SH-SY5Y (cell line): ENCODE data around the gene SIX4.

Experiments
- GATA2 ChIP-seq: IDR thresholded peaks from 2 replicates; pipeline ENCODE4 v1.6.1; 2011; ENCODE audit warnings: mild to moderate bottlenecking, low read depth, low read length
- GATA3 ChIP-seq: IDR thresholded peaks from 2 replicates; pipeline ENCODE4 v1.6.1; 2011; ENCODE audit warnings: low read depth, mild to moderate bottlenecking, low read length, moderate library complexity

SIX4 gene

GRCh38 chr14:60723907-60724618, at the start of gene SIX4:
Gene SIX4, minus strand, starts transcription at chr14:60724351. Its CDS starts 277 bp downstream, at chr14:60724074.
- 0 out of 2 replicates have a peak, but pooled peaks have one; percentile 19 for TF ChIP-seq GATA2
- TF ChIP-seq GATA3: no peak

- no peak for TF ChIP-seq GATA2
- TF ChIP-seq GATA3: no peak
Measured at GRCh38 chr14:60773558-60773957, 49.4 kb upstream of the SIX4 start.

GRCh38 chr14:60771117-60771516, 47.0 kb upstream of the SIX4 start:
- TF ChIP-seq GATA2 (no peak), GATA3 (no peak)

- TF ChIP-seq GATA3: no peak
- no peak for TF ChIP-seq GATA2
Measured at GRCh38 chr14:60768602-60769001, 44.5 kb upstream of the SIX4 start.

- TF ChIP-seq GATA2: no peak
- TF ChIP-seq GATA3: no peak
Measured at GRCh38 chr14:60760644-60761364, 36.7 kb upstream of the SIX4 start.

GRCh38 chr14:60760209-60760608, 36.1 kb upstream of the SIX4 start:
- TF ChIP-seq GATA3: no peak
- no peak for TF ChIP-seq GATA2

GRCh38 chr14:60758885-60759284, 34.7 kb upstream of the SIX4 start:
- no peak for TF ChIP-seq GATA2
- no peak for TF ChIP-seq GATA3

GRCh38 chr14:60757567-60758002, 33.4 kb upstream of the SIX4 start:
- TF ChIP-seq GATA2: no peak
- no peak for TF ChIP-seq GATA3

GRCh38 chr14:60756847-60757246, 32.7 kb upstream of the SIX4 start:
- TF ChIP-seq GATA3: no peak
- no peak for TF ChIP-seq GATA2

- TF ChIP-seq GATA2 (no peak), GATA3 (no peak)
Measured at GRCh38 chr14:60753264-60754119, 29.3 kb upstream of the SIX4 start.

GRCh38 chr14:60744566-60744965, 20.4 kb upstream of the SIX4 start:
- no peak for TF ChIP-seq GATA3
- no peak for TF ChIP-seq GATA2

GRCh38 chr14:60738843-60739508, 14.8 kb upstream of the SIX4 start:
- TF ChIP-seq GATA2 (no peak), GATA3 (no peak)

GRCh38 chr14:60736494-60736893, 12.3 kb upstream of the SIX4 start:
- TF ChIP-seq GATA3: no peak
- no peak for TF ChIP-seq GATA2

- TF ChIP-seq GATA2: no peak
- no peak for TF ChIP-seq GATA3
Measured at GRCh38 chr14:60735416-60735815, 11.3 kb upstream of the SIX4 start.

- TF ChIP-seq GATA2 (no peak), GATA3 (no peak)
Measured at GRCh38 chr14:60734465-60735242, 10.5 kb upstream of the SIX4 start, which contains the start of gene MNAT1. Gene MNAT1, plus strand, starts transcription at chr14:60734761. Its CDS starts 102 bp downstream, at chr14:60734863.
